Ureter (tissue), 1 donor: ENCODE results near the gene GFOD2. TPM values are rescaled to one million over a fixed set of nuclear protein-coding genes. Genes with fewer than 3 reads are reported as not detected.

Source experiments
- DNase-seq: peaks from one replicate; pipeline ENCODE4 v3.0.0-alpha.2; 2020; ENCODE audit warnings: low spot score
- total RNA-seq: library from RNA; stranded (reverse); gene quantifications from one replicate; pipeline ENCODE4 v1.2.4, GENCODE V29; 2023
- donor health status: DM: yes; HTN: yes; CAD: no.

Gene GFOD2
- total RNA-seq, 1 donor from 2014 or later = 36.5 TPM

GRCh38 chr16:67733734-67734470, 14.8 kb upstream of the GFOD2 start:
- no peak for DNase-seq

DNA sequence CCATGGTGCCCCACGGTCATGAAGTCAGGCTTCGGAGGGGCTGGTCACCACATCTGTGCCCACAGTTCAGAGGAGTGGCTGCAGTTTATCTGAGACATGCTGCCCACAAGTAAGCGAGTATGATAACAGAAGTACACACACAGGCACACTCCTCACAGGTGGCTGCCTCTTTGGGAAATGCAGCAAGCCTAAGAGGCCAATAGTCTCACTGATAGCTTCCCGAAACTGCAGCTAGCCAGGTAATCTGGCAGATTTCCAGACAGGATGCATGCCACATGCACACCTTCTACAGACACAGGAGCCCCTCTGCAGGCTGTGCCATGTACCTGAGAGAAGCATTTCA, 12.6 kb upstream of the GFOD2 start:
- no peak for DNase-seq

- no peak for DNase-seq
These were observed 12.1 kb upstream of the GFOD2 start for GRCh38 chr16:67731071-67731752.

- DNase-seq = no peak
These were observed 11.2 kb upstream of the GFOD2 start for GRCh38 chr16:67730326-67730725.

DNA sequence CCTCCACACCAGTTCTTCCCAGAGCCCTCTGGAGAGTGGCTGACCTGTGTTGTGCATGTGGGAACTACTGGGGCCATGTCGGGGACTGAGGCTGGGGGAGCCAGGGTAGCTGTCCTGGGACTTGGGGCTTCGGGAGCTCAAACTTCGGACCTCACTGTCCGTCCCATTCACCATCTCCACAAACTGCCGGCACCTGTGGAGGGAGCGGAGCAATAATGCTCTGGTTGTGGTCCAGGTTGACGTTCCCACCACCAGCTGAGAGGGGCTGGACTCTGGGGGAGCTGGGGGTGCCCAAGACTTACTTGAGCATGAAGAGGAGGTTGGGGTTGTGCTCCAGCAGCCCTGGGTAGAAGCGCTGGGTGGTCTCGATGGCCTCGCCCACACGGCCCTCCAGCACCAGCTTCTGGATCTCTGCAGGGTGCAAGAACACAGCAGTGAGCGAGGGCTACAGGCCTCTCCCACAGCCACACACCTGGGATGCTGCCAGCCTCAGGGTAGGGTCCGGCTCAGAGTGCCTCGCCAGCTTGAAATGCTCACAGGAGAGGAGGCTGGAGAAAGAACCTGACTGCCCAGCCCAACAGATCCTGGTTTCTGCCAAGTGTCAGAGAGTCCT, 10.6 kb upstream of the GFOD2 start:
- no peak for DNase-seq

GRCh38 chr16:67727521-67728485, 8.7 kb upstream of the GFOD2 start:
- DNase-seq = no peak

- DNase-seq = no peak
These were observed 7.3 kb upstream of the GFOD2 start for GRCh38 chr16:67726106-67727034.

DNA sequence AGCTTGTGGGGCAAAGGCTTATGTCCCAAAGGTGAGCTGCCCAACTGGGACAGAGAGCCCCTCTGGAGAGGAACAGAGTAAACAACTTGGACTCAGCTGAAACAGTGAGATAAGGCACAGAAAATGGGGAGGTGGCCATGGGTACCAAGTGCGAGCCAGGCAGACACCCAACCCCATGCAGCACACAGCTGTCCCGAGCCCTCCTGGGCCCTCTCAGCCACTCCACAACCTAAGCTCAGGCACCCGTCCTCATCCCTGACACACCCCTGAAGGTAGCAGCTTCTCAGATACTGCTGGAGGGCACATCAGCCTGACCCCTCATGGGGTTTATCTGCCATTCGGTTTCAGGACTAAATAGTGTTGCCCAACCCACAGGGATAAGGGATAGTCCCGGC, 4.8 kb upstream of the GFOD2 start:
- DNase-seq = no peak

GRCh38 chr16:67723151-67723910, 4.2 kb upstream of the GFOD2 start:
- no peak for DNase-seq

- DNase-seq = no peak
These were observed 1.1 kb upstream of the GFOD2 start for GRCh38 chr16:67720236-67720635.

- no peak for DNase-seq
These were observed 645 bp upstream of the GFOD2 start for GRCh38 chr16:67719778-67720144.

GRCh38 chr16:67718668-67719047, 458 bp downstream of the GFOD2 start:
- DNase-seq = no peak

DNA sequence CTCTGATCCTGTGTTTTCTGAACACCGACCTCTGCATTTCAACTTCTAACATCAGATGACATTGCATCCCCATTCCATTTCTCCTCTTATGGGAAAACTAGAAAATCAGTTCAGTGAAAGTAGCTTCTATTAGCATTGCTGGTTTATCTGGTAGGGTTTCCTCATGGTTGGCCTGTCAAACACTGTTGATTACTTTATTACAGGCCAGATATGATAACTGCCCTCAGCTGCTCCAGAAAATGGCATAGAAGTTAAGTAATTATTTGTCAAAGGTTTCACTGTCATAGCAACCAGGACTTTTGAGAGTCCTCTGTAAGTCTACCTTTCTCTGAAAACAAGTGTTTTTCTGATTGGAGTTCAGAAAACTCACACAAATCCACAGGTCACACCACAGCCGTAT, 3.0 kb downstream of the GFOD2 start:
- no peak for DNase-seq

- no peak for DNase-seq
These were observed 4.6 kb downstream of the GFOD2 start for GRCh38 chr16:67714522-67714921.

DNA sequence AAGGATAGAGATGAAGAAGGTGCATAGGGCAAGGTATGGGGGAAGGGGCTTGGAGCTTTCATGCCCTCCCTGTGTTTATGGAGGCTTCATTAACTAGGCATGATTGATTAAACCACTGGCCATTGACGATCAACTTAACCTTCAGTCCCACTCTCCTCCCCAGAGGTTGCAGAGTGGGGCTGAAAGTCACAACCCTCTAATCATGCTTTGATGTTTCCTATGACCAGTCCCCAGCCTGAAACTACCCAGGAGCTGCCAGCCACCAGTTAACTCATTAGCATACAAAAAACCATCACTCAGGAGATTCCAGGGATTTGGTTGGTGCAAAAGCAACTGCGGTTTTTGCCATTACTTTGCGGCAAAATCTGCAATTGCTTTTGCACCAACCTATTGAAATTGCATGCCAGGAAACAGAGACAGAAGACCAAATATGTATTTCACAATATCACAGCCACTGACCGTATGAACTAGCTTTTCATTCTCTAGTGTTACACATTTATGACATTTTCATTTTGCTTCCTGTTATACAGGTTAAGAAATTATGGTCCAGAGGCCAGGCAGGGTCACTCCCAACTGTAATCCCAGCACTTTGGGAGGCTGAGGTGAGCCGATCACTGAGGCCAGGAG, 5.4 kb downstream of the GFOD2 start:
- DNase-seq = no peak

- DNase-seq = no peak
These were observed 8.5 kb downstream of the GFOD2 start for GRCh38 chr16:67710607-67711006.

GRCh38 chr16:67709050-67709449, 10.1 kb downstream of the GFOD2 start:
- DNase-seq = no peak

DNA sequence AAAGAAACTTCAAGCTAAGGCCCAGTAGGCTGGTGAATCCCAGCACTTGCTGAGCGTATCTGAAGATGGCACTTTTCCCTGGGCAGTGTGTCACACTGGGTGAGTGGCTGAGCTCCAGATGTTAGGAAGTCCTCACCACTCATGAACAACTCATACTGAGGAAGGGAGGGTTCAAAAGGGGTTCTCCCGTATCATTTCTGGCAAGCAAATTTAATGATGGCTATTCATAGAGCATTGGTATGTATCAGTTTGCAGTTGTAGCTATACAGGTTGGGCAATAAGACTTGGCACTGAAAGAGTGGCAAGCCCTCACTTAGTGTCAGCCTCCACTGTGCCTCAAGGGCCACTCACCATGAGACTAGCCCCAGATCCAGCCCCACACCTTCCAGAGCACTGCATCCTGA, 10.7 kb downstream of the GFOD2 start:
- no peak for DNase-seq

DNA sequence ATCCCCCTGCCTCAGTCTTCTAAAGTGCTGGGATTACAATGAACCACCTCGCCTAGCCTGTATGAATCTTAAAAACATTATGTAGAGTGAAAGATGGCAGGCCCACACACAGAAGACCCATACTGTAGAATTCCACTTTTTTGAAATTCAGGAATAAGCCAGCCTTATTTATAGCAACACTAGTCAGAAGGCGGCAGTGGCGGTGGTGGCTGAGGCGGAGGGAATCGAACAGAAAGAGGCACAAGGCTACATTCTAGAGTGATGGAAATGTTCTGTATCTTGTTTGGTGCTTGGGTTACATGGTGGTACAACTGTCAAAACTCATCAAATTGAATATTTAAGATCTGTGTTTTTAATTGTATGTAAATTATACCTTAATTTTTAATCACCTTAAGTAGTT, 11.3 kb downstream of the GFOD2 start:
- DNase-seq = no peak

DNA sequence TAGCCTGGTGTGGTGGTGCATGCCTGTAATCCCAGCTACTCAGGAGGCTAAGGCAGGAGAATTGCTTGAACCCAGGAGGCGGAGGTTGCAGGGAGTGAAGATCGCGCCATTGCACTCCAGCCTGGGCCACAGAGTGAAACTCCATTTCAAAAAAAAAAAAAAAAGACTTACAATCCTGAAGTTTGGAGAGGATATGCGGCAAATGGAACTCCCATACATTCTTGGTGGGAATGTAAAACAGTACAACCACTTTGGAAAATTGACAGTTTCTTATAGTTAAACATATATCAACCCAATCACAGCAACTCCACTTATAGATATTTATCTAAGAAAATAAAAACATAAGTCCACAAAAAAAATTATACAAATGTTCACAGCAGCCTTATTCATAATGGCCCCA, 11.9 kb downstream of the GFOD2 start:
- no peak for DNase-seq
